Activated CD4-positive, alpha-beta T cell treated with anti-CD3 and anti-CD28 coated beads for 24 hours (primary cell): ENCODE results near the gene MIDN.
"Not testable (repeated sequence)": the region's sequence is repeated elsewhere in the genome, so short reads cannot be mapped to it uniquely, and the experiment has no call there.

Experiments
- DNase-seq, 2 donors: peaks; one replicate each; pipeline ENCODE4 v3.0.0-alpha.2; 2020; ENCODE audit warnings: low read depth in 2 of 2

The MIDN gene

DNA sequence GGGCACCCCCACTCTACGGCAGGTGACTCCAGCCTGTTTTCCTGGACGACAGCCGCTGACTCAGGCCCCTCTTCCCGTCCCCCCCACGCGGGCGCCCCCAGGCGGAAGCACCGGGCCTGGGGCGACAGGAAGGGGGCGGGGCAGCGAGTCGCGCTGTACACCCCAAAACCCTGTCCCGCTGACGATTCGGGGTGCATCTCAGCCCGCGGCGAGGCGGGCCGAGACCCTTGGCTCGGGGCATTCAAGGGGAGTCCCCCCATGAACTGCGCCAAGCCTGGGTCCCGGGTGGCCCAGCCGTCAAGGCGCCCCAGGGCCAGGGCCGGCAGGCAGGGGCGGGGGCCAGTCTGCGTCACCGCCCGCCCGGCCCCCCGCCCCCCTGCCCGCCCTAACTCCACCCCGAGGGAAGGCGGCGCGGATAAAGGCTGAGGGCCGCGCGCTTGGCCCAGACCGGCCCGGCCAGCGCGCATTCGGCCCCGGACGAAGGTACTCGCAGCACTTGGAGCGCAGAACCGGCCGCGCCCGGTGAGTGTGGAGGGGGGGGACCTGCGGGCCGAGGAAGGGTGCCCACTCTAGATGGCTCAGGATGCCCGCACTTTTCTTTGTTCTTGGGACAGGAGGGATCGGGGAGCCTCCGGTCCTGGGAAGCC, at the start of gene MIDN:
TSS of gene MIDN (plus strand) at position 445 of the 647 bp plus-strand sequence. CDS start 1,714 bp downstream, outside the sequence.
- peak in 1 of 2 donors; percentile 58 for DNase-seq

GRCh38 chr19:1199531-1199930, 48.9 kb upstream of the MIDN start:
- DNase-seq, result no peak

- DNase-seq, result not testable (repeated sequence)
Measured at GRCh38 chr19:1200614-1201013, 47.8 kb upstream of the MIDN start.

DNA sequence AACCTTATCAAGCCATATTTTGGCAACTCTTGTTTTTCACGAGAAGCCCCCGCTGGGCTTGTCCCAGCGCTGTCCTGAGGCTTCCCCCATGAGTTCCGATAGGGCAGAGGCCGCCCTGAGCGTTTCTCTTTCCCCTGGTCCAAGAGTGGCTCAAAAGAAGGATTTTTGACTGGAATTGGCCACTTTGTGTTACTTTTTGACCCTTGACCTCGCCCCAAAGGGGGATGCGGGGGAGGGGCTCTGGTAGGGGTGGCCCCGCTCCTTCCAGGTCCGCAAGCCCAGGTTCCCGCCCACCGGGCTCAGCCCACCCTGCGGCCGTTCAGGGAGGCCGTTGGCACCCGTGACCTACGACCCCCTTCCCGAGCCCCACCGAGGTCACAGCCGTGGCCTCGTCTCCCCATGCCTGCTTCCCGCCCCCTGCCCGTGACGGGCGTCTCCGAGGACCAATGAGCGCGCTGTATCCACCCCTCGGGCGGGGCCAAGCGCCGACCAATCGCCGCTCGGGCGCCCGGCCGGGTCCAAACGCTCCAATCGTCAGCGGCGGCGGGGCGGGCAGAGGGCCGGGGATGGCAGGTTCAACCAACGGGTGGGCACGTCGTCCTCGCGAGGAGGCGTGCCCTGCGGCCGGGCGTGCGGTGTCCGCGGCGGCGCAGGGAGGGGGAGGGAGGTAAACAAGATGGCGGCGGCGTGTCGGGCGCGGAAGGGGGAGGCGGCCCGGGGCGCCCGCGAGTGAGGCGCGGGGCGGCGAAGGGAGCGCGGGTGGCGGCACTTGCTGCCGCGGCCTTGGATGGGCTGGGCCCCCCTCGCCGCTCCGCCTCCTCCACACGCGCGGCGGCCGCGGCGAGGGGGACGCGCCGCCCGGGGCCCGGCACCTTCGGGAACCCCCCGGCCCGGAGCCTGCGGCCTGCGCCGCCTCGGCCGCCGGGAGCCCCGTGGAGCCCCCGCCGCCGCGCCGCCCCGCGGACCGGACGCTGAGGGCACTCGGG, 43.0 kb upstream of the MIDN start, which contains the start of gene STK11:
TSS of gene STK11 (plus strand) at position 665 of the 986 bp plus-strand sequence. CDS start 1,136 bp downstream, outside the sequence.
- peak; percentile 99 for DNase-seq

DNA sequence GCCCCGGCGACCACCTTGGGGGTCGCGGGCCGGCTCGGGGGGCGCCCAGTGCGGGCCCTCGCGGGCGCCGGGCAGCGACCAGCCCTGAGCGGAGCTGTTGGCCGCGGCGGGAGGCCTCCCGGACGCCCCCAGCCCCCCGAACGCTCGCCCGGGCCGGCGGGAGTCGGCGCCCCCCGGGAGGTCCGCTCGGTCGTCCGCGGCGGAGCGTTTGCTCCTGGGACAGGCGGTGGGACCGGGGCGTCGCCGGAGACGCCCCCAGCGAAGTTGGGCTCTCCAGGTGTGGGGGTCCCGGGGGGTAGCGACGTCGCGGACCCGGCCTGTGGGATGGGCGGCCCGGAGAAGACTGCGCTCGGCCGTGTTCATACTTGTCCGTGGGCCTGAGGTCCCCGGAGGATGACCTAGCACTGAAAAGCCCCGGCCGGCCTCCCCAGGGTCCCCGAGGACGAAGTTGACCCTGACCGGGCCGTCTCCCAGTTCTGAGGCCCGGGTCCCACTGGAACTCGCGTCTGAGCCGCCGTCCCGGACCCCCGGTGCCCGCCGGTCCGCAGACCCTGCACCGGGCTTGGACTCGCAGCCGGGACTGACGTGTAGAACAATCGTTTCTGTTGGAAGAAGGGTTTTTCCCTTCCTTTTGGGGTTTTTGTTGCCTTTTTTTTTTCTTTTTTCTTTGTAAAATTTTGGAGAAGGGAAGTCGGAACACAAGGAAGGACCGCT, 42.1 kb upstream of the MIDN start:
- DNase-seq, result no peak

- DNase-seq, result no peak
Measured at GRCh38 chr19:1206864-1207450, 41.4 kb upstream of the MIDN start.

- not testable (repeated sequence) for DNase-seq
Measured at GRCh38 chr19:1208830-1209229, 39.6 kb upstream of the MIDN start.

- no peak for DNase-seq
Measured at GRCh38 chr19:1210227-1210538, 38.2 kb upstream of the MIDN start.

DNA sequence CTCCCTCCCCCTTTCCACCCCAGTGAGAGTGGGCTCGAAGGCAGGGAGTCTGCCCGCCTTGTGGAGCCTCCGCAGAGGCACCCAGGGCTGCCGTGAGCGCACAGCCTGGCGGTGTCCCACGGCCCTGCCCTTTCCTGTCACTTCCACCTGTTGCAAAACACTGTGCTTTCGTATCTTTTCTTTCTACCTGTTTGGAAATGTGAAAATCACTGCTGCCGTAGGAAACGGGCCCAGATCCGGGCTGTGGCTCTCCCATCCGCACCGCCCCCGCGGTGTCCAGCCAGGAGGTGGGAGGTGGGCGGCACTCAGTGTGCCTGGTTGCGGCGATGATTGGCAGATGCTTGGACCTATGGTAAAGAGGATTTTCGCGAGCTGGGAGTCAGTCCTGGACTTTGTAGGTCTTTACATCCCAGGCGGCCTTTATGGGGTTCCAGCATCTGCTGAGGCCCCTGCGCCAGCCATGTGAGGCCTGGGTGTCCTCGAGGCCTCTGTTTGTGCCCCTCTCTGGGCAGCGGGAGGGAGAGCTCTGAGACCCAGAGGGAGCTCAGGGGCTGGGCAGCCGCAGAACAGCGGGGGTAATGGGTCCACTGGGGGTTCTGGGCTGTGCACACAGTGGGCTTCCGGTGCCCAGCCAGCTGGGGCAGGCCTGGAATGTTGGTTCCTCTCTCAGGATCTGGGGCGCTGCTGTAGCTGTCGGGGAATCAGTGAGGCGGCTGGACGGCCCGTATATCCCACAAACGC, 36.7 kb upstream of the MIDN start:
- DNase-seq, result no peak

DNA sequence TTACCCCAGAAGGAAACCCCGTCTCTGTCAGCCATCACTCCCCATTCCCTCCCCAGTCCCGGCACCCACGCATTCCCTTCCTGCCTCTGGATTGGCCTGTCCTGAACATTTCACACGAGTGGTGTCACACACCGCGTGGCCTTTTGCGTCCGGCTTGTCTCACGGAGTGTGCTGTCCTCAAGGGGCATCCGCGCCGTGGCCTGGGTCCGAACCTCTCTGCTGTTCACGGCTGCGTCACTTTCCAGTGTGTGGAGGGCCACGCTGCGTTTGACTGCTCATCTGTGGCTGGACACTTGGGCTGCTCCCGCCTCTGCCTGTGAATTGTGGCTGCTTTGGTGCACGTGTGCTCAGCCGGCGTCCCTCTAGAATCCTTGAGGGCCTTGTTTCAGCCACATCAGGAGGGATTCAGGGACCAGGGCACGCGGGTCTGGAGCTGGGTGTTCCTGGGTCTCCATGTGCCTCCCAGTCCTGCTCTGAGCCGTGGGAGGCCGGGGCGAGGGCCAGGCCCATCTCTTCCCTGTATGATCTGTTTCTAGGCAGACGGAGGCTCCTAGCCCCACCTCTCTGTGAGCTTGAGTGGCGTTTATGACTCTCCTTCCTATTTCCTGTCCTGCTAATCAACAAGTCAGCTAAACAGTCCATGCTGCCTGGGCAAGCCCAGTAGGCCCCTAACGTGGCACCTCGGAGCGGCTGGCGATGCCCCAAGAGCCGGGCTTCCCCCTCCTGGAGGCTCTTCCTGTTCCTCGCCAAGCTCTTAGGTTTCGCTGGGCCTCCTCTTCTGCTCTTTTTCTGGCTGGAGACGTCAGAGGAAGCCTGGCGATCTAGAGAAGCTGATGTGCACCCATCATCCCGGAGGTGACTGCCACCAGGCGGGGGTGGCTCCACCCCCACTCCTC, 34.7 kb upstream of the MIDN start:
- DNase-seq, result no peak

DNA sequence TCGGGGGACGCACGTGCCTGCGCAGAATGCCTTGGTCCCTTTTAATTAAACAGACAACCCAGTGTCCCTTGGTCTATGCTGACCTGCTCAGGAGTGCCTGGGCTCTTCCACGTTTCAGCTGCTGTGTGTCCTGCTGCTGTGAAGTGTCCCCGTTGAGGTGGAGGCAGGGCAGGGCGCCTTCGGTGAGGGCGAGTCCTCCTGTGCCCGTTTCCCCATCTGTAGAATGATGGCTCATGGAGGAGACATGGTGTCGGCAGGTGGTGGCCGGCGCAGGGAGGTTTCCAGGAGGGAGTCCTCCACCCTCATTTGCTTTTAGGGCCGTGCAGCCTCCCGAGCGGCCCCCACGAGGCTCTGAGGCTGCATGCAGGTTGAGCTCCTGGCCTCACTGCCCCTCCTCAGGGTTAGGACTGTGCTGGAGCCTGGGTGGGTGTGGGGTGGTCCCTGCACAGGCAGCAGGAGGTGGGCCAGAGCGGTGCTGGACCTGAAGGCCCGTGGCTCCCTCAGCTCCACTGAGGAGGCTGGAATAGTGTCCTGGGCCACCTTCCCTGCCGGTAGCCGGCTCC, 34.0 kb upstream of the MIDN start:
- DNase-seq, result no peak

- DNase-seq, result no peak
Measured at GRCh38 chr19:1214862-1215731, 33.3 kb upstream of the MIDN start.

DNA sequence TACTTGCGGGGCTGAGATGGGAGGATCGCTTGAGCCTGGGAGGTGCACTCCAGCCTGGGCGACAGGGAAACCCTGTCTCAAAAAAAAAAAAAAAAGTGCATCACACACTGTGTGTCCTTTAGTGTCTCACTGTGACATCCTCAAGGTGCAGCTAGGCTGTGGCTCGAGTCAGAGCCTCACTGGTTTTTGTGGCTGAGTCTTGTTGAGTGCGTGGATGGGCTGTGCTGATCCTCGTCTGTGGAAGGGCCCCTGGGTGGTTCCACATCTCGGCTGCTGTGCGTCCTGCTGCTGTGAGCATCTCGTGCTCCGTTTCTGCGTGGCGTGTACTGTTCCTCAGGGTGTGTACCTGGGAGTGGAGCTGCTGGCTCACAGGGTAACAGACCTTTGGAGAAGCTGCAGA, 31.6 kb upstream of the MIDN start:
- no peak for DNase-seq

DNA sequence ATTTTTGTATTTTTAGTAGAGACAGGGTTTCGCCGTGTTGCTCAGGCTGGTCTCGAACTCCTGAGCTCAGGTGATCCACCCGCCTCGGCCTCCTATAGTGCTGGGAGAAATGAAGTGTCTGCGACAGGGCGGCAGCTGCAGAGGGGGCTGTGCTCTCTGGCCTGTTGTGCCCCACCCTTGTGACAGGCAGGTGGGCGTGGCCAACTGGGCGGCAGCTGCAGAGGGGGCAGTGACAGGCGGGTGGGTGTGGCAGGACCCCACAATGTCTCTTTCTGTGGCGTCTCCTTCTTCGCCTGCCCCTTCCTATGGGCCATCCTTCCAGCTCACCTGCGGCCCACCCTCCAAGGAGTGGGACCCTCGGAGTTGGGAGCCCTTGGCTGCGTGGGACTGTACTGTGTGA, 31.0 kb upstream of the MIDN start:
- no peak for DNase-seq

GRCh38 chr19:1218751-1219567, 29.4 kb upstream of the MIDN start:
- no peak for DNase-seq

GRCh38 chr19:1219786-1220476, 28.5 kb upstream of the MIDN start:
- DNase-seq, result no peak

GRCh38 chr19:1220477-1220930, 27.9 kb upstream of the MIDN start:
- DNase-seq, result no peak
